Right cardiac atrium (tissue), 5 donors: ENCODE data around the gene INHBE. TPM values are rescaled to one million over a fixed set of nuclear protein-coding genes. Genes with fewer than 3 reads are reported as not detected.

Source experiments
- ATAC-seq, 2 donors: fragments of 200-7000 bp; cut with Tn5 transposase; one replicate each; pipeline versions ENCODE4 v1.8.0 to v1.9.1; 2020; ENCODE audit warnings: moderate library complexity in 2 of 2, mild to moderate bottlenecking in 1 of 2
- DNase-seq, 3 donors: peaks; one replicate each; pipeline ENCODE4 v3.0.0-alpha.2; 2020
- H3K27ac ChIP-seq: one replicate; pipeline ENCODE4 v1.5.1; 2013; ENCODE audit warnings: mild to moderate bottlenecking, low read length, control low read depth, moderate library complexity
- H3K27me3 ChIP-seq: one replicate; pipeline ENCODE4 v1.6.1; 2013; ENCODE audit not compliant: control insufficient read depth, insufficient read depth
- H3K4me1 ChIP-seq: one replicate; pipeline ENCODE4 v1.6.1; 2013; ENCODE audit warnings: low read length; ENCODE audit not compliant: control insufficient read depth, insufficient read depth
- H3K4me3 ChIP-seq: one replicate; pipeline ENCODE4 v1.5.1; 2013; ENCODE audit warnings: low read length, control low read depth
- H3K9me3 ChIP-seq: one replicate; pipeline ENCODE4 v1.6.1; 2013; ENCODE audit warnings: low read length; ENCODE audit not compliant: control insufficient read depth
- WGBS: extraction: QIAGEN DNeasy Blood & Tissue Kit; methylation state at CpG from one replicate; pipeline ENCODE4 v1.1.7; 2013; 5-methylcytosine and 5-hydroxymethylcytosine counted together
- intact Hi-C, 4 donors: fragments of 100-400 bp; cut with DNase I; formaldehyde crosslinking; loops; one replicate each; pipeline versions ENCODE4 v1.11.0 to v1.14.0; 2022 to 2023
- polyA plus RNA-seq: library from polyadenylated mRNA; stranded (reverse); fragments of 200-250 nt; gene quantifications from one replicate; pipeline ENCODE4 v1.2.3, GENCODE V29; 2013
- total RNA-seq, 4 donors: library from RNA; stranded (reverse); fragmentation: NEBNext Ultra II Directional; extraction: Animal tissue kit (Norgen Biotek cat#: 25700); gene quantifications; one replicate each; pipeline ENCODE4 v1.2.1, GENCODE V29; 2021
- donor health status: healthy with polysubstance abuse.
- donor health status: DM: no; HTN: yes; CAD: no.
- donor health status: DM: no; HTN: no; CAD: no.
- donor health status: DM: no; HTN: yes; CAD: no; lungs with severe emphysema.
- donor health status: DM: yes; HTN: yes; CAD: no.

The INHBE gene
- total and polyA plus RNA-seq, 5 donors, result not detected

DNA sequence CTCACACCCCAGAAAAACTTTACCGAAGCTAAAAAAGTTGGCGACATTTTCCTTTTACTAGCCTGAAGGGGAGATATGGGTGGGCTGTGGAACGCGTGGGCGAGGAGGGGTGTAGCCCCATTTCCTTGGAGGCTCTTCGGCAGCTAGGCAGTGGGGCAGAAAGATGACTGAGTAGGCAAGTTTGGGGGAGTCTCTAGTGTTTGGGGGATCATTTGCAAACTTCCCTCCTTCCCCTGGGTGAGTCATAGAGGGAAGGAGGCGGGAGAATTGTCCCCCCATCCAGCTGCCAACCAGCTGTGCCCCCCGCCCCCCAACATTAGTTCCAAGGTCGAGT is 6.8 kb downstream of the INHBE start:
- H3K4me1 ChIP-seq, result no peaks in the 10 kb centered on the region
- H3K9me3 ChIP-seq, result no peaks in the 10 kb centered on the region
- intact Hi-C loops, result loop anchor here in 1 of 4 donors (10.0 kb wide), 1 partner anchor 163 kb away; no protein-coding TSS in a partner anchor
- ATAC-seq (no peak), DNase-seq (no peak)
- under 1% methylated on average over 9 of the region's 9 CpGs for WGBS
- no peak overlapping the region for H3K27ac ChIP-seq
- no peaks in the 10 kb centered on the region for H3K27me3 ChIP-seq
- peak overlapping the region; percentile 93 for H3K4me3 ChIP-seq

DNA sequence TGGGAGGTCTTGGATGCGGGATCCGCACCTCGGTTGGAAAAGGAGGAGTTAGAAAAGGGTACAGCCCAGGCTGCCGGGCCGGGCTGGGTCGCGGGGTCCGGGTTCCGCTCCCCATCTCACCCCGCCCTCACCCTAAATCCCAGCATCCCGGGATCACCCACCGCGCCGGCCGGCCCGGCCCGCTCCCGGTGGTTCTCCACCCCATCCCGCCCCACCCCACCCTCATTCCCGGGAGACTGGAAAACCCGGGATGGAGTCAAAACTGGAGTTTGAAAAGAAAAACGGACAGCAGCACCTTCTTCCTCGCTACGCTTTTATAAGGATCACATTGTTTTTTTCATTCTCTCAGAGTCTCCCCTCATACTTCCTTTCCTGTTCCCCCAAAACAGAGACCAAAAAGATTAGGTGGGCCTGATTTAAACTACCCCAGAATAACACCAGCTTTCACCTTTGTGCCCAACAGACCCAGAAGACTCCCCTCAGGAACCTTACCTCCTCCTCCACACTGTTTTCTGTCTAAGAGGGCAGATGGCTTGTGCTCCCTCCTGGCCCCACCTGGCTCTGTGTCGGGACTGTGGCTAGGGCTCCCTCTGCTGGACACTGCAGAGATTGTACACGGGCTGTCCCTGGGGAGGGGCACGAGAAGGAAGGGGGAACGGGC is 7.3 kb downstream of the INHBE start:
- DNase-seq, result peak; percentile 86 to 93 (median 92)
- Histone ChIP-seq H3K27me3 (no peaks in the 10 kb centered on the region), H3K4me1 (no peaks in the 10 kb centered on the region), H3K9me3 (no peaks in the 10 kb centered on the region), H3K4me3 (peak overlapping the region; percentile 93), H3K27ac (peak overlapping the region; percentile 26)
- peak; percentile 76 to 78 for ATAC-seq
- under 1% methylated on average over 28 of the region's 28 CpGs for WGBS
- intact Hi-C loops, result loop anchor here in 1 of 4 donors (10.0 kb wide), 1 partner anchor 162 kb away; no protein-coding TSS in a partner anchor

- Histone ChIP-seq H3K4me1 (no peaks in the 10 kb centered on the region), H3K9me3 (no peaks in the 10 kb centered on the region), H3K4me3 (no peak overlapping the region), H3K27me3 (no peaks in the 10 kb centered on the region), H3K27ac (no peak overlapping the region)
- DNase-seq, result no peak
- no peak for ATAC-seq
- 36% methylated on average over 5 of the region's 5 CpGs for WGBS
- intact Hi-C loops, result loop anchor here in 1 of 4 donors (10.0 kb wide), 1 partner anchor 162 kb away; no protein-coding TSS in a partner anchor
These were observed 7.8 kb downstream of the INHBE start for GRCh38 chr12:57462912-57463253.

- DNase-seq, result no peak
- no peak for ATAC-seq
- Histone ChIP-seq H3K9me3 (no peaks in the 10 kb centered on the region), H3K27me3 (no peaks in the 10 kb centered on the region), H3K27ac (no peak overlapping the region), H3K4me3 (no peak overlapping the region), H3K4me1 (no peaks in the 10 kb centered on the region)
- WGBS, result 89% methylated on average over 12 of the region's 12 CpGs
- intact Hi-C loops, result loop anchor here in 1 of 4 donors (10.0 kb wide), 1 partner anchor 160 kb away; no protein-coding TSS in a partner anchor
These were observed 9.5 kb downstream of the INHBE start for GRCh38 chr12:57464569-57464968.

GRCh38 chr12:57465030-57465746 is 10.1 kb downstream of the INHBE start:
- Histone ChIP-seq H3K27ac (no peak overlapping the region), H3K9me3 (no peaks in the 10 kb centered on the region), H3K4me1 (no peaks in the 10 kb centered on the region), H3K27me3 (no peaks in the 10 kb centered on the region), H3K4me3 (no peak overlapping the region)
- WGBS, result 79% methylated on average over 6 of the region's 6 CpGs
- DNase-seq (no peak), ATAC-seq (no peak)
- intact Hi-C loops, result loop anchor here in 1 of 4 donors (10.0 kb wide), 1 partner anchor 160 kb away; no protein-coding TSS in a partner anchor

DNA sequence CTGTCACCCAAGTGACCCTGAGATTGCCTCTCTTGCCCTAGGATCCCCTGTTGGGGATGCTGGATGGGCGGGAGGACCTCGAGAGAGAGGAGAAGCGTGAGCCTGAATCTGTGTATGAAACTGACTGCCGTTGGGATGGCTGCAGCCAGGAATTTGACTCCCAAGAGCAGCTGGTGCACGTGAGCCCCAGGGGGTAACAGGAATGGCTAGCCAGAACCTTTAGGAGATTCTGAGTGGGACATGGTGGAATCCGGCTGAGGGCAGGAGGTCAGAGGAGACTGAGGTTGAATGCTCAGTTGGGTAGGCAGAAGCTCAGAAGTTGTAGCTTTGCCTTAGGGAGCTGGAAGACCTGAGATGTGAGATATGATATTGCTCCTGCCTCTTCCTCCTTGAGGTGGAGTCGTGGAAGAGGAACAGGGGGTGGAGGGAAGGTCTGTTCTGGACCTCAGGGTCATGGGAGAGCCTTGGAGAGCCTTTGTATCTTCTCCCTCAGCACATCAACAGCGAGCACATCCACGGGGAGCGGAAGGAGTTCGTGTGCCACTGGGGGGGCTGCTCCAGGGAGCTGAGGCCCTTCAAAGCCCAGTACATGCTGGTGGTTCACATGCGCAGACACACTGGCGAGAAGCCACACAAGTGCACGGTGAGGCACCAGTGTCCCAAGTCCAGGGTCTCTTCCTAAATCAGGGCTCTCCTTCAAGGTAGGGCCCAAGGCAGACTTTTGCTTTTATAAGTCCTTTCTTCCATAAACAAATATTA is 10.8 kb downstream of the INHBE start:
- no peaks in the 10 kb centered on the region for H3K9me3 ChIP-seq
- no peak overlapping the region for H3K4me3 ChIP-seq
- no peak overlapping the region for H3K27ac ChIP-seq
- ATAC-seq, result no peak
- WGBS, result 74% methylated on average over 14 of the region's 14 CpGs
- intact Hi-C loops, result loop anchor here in 1 of 4 donors (10.0 kb wide), 1 partner anchor 159 kb away; no protein-coding TSS in a partner anchor
- DNase-seq, result no peak
- no peaks in the 10 kb centered on the region for H3K27me3 ChIP-seq
- H3K4me1 ChIP-seq, result no peaks in the 10 kb centered on the region

DNA sequence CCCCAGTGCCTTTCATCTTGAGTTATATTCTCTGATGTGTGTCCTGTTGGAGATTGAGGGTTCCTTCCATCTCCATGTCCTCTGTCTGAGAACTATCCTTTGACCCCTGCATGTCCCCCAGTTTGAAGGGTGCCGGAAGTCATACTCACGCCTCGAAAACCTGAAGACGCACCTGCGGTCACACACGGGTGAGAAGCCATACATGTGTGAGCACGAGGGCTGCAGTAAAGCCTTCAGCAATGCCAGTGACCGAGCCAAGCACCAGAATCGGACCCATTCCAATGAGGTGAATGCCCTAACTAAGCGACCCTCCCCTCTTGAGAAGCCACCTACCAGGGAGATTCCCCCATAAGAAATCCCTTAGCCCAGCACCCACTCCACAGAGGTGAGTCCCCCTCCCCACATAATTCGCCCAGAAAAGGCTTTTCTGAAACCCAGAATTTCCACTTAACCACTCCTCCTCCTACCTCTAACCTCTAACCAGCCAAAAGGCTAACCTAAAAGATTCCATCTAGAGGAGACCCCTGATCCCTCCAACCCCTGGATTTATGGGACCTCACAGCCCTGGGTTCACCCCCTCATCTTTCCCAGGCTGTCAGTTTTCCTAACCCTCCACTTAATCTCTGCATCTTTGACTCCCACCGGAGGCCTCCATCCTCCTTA is 12.2 kb downstream of the INHBE start:
- Histone ChIP-seq H3K9me3 (no peaks in the 10 kb centered on the region), H3K27me3 (no peaks in the 10 kb centered on the region), H3K4me3 (no peak overlapping the region), H3K27ac (no peak overlapping the region), H3K4me1 (no peaks in the 10 kb centered on the region)
- 88% methylated on average over 12 of the region's 12 CpGs for WGBS
- intact Hi-C loops, result loop anchor here in 1 of 4 donors (10.0 kb wide), 1 partner anchor 157 kb away; no protein-coding TSS in a partner anchor
- DNase-seq (no peak), ATAC-seq (no peak)

DNA sequence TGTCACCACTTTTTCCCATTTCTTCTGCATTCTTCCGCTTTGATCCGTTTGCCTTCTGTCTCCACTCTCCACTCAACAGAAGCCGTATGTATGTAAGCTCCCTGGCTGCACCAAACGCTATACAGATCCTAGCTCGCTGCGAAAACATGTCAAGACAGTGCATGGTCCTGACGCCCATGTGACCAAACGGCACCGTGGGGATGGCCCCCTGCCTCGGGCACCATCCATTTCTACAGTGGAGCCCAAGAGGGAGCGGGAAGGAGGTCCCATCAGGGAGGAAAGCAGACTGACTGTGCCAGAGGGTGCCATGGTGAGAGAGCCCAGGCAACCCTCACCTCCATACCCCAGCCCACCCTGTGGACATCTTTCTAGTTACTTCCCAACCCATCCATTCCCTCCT is 12.8 kb downstream of the INHBE start:
- no peak for DNase-seq
- intact Hi-C loops, result loop anchor here in 1 of 4 donors (10.0 kb wide), 1 partner anchor 157 kb away; no protein-coding TSS in a partner anchor
- 79% methylated on average over 11 of the region's 11 CpGs for WGBS
- Histone ChIP-seq H3K9me3 (no peaks in the 10 kb centered on the region), H3K4me3 (no peak overlapping the region), H3K4me1 (no peaks in the 10 kb centered on the region), H3K27me3 (no peaks in the 10 kb centered on the region), H3K27ac (no peak overlapping the region)
- no peak for ATAC-seq

DNA sequence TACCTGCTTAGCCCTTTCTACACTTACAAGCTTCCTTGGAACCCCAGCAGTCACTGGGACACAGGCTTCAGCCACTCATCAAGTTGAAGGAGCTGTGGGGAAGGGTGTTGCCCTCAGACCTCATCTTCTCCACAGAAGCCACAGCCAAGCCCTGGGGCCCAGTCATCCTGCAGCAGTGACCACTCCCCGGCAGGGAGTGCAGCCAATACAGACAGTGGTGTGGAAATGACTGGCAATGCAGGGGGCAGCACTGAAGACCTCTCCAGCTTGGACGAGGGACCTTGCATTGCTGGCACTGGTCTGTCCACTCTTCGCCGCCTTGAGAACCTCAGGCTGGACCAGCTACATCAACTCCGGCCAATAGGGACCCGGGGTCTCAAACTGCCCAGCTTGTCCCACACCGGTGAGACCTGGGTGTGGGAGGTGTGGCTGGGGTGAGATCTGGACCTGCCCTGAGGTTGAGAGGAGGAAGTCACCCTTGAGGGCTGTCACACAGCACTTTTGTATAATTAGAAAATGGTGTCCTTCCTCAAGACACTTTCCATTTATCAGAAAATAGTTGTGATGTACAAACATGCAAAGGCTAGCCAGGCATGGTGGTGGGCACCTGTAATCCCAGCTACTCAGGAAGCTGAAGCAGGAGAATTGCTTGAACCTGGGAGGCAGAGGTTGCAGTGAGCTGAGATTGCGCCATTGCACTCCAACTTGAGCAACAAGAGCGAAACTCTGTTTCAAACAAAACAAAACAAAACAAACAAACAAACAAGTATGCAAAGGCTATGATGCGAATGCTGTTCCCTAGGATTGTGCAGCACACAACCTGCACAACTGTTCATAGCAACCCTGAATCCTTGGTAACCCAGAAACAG is 14.4 kb downstream of the INHBE start:
- DNase-seq, result peak in 1 of 3 donors; percentile 21
- intact Hi-C loops, result loop anchor here in 1 of 4 donors (10.0 kb wide), 1 partner anchor 155 kb away; no protein-coding TSS in a partner anchor
- H3K9me3 ChIP-seq, result no peaks in the 10 kb centered on the region
- no peaks in the 10 kb centered on the region for H3K4me1 ChIP-seq
- ATAC-seq, result no peak
- WGBS, result 83% methylated on average over 10 of the region's 10 CpGs
- H3K4me3 ChIP-seq, result no peak overlapping the region
- no peak overlapping the region for H3K27ac ChIP-seq
- no peaks in the 10 kb centered on the region for H3K27me3 ChIP-seq
